D341Med (cell line): ENCODE results near the gene MYLK4.
"Not testable (repeated sequence)": the region's sequence is repeated elsewhere in the genome, so short reads cannot be mapped to it uniquely, and the experiment has no call there.

Source experiments
- DNase-seq: peaks from one replicate; pipeline ENCODE4 v3.0.0; 2012; ENCODE audit warnings: low spot score

MYLK4 gene

GRCh38 chr6:2777249-2777648 lies 26.5 kb upstream of the MYLK4 start:
- DNase-seq, result no peak

- DNase-seq, result no peak
Measured at GRCh38 chr6:2775003-2775402, 24.3 kb upstream of the MYLK4 start.

DNA sequence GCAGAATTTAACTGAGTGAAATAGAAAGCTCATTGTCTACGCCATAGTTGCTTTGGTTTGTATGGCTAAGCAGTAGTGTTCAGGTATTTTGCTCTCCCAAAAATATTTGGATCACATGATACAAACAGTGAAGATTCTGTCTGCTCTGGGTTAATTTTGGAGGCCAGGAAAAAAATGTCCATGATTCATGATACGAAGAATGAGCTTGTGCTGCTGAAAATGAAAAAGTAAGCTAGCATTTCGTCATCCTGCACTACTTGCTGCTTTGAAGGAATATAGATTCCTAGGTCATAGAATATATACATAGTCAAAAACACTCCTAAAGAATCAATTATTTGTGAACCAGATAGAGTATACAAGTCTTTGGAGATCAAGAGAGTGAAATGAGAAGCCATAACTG lies 22.7 kb upstream of the MYLK4 start:
- no peak for DNase-seq

DNA sequence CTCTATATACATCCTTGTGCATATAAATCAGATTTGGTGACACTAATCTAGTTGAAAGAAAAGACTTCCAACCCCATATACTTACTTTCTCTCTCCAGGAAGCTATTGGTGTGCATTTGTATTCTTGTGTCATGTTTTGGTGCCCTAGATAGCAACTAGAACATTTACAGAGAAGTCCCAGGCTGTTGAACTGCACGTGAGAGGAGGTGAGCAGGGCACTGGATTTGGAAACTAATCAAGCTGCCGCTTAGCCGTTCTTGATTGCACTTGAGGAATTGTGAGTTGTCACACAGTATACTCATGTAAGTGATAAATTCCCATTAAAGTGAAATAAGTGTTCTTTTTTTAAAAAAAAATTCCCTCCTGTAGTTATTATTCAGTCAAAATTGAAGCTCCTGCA lies 22.1 kb upstream of the MYLK4 start:
- no peak for DNase-seq

GRCh38 chr6:2771079-2771478 lies 20.4 kb upstream of the MYLK4 start:
- DNase-seq, result no peak

DNA sequence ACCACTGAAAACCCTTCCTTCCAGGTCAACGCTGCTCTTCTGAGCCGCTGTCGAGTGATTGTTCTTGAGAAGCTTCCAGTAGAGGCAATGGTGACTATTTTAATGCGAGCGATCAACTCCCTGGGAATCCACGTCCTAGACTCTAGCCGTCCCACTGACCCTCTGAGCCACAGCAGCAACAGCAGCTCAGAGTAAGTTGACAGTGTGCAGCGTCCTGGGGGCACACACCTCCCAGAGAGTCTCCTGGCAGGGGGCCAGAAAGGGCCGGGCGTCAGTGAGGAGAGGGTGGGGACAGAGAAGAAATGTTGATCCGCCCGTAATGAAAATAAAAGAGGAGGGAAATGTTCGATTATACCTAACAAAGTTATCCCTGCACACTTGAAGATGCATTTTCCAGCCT lies 19.4 kb upstream of the MYLK4 start:
- no peak for DNase-seq

GRCh38 chr6:2768696-2769095 lies 18.0 kb upstream of the MYLK4 start:
- no peak for DNase-seq

- DNase-seq, result no peak
Measured at GRCh38 chr6:2767657-2768524, 17.2 kb upstream of the MYLK4 start.

DNA sequence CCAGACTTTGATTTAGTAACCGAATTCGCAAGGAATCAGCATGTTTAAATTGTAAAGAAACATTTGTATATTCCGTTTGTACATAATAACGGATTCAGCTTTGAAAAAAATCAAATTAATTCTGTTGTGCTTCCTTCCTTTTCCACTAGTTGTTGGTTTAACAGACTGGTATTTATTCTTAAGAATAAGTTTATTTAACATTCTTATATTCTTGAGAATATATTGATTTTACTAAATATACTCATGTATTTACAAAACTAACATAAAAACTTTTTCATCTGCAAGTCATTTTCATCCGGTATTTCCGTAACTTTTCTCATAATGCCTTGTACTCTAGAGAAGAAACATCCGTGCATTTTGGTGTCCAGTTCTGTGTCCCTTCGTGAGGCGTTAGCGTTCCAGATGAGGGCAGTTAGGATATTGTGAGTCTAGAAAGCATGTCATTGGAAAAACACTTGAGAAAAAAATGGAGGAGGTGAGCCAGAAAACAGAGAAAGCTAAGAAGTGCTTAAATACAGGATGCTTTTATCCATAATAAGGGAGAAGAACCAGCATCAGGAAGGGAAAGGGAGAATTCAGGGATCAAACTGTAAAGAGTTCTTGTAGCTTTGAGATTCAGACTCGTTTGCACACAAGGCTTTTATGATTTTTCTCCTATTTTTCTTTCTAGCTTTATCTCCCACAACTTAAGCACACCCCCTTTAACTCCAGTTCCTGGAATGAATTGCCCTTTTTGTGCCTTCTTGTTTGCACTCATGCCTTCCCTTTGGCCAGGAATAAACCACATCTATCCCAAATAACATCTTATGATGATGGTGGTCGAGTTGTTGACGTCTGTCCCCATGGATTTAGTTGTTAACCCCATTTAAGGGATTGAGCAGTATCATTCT lies 16.3 kb upstream of the MYLK4 start:
- no peak for DNase-seq

- DNase-seq, result peak; percentile 86
Measured at GRCh38 chr6:2765896-2766766, 15.4 kb upstream of the MYLK4 start.

GRCh38 chr6:2765166-2765895 lies 14.6 kb upstream of the MYLK4 start, which contains the start of gene WRNIP1:
Gene WRNIP1, plus strand, starts transcription at chr6:2765393. Its CDS starts 230 bp downstream, at chr6:2765623.
- no peak for DNase-seq

- DNase-seq, result peak; percentile 99
Measured at GRCh38 chr6:2764610-2765165, 14.0 kb upstream of the MYLK4 start.

GRCh38 chr6:2763876-2764540 lies 13.3 kb upstream of the MYLK4 start:
- no peak for DNase-seq

DNA sequence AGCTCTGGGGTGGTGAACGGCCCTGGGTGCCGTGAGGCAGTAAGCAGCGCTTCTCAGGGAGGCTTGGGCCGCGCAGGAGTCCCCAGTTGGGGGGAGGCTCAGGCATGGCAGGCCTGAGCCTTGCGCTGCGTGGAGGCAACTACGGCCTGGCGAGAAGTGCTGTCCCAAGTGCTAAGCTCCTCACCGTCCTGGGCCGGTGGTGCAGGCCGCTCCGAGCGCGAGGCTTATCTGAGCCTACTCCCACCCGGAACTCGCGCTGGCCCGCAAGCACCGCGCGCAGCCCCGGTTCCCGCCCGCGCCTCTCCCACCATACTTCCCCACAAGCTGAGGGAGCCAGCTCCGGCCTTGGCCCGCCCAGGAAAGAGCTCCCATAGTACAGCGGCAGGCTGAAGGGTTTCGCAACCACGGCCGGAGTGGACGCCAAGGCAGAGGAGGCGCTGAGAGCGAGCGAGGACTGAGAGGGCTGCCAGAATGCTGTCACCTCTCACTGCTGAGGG lies 12.7 kb upstream of the MYLK4 start:
- no peak for DNase-seq

DNA sequence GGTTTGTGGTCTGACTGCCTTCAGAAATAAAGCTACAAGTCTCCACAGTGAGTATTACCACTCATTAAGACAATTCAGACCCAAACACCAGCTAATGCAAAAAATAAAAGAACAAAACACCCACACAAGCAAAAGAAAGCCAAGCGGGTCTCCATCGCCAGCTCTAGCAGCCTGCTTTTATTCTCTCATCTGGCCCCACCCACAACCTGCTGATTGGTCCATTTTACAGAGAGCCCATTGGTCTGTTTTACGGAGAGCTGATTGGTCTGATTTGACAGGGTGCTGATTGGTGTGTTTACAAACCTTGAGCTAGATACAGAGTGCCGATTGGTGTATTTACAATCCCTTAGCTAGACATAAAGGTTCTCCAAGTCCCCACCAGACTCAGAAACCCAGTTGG lies 12.1 kb upstream of the MYLK4 start:
- DNase-seq, result not testable (repeated sequence)

DNA sequence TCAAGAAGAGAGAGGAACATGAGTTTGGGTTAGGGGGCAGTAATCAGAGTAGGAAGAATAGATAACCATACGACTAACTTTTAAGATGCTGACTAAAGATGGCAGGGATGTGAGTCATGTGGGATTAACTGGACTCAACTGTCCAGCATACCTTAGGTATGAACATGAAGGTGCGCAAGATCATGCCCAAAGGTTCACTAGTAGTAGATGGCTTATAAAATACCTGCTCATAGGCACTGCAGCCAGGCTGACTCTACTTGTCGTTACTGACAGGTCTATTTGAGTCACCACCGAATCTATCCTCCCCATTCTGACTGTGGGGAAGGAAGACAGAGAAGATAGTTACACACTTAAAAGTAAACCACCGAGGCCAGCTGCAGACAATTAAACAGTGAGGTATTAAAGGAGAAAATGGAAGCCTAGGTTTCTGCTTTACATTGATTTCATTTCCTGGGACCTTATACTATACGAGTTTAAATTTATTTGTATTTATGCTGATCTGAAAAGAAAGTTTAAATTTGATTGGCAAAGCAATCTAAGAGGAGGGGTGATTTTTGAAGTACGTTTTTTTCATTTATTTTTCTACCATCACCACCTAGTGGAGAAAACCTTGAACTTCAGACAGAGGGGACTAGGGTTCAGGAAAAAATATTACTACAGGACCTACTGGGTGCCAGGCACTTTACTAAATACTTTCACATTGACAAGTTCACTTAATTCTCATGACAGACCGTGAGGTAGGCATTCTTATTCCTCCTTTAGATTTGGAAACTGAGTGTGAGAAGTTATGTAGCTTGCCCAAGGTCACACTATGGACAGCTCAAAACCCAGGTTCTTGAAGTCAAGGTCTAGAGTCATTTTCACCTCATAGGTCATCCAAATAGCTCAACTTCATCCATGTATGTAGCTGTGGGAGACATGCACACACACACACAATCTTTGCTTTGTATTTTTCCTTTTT lies 10.4 kb upstream of the MYLK4 start:
- DNase-seq, result no peak

DNA sequence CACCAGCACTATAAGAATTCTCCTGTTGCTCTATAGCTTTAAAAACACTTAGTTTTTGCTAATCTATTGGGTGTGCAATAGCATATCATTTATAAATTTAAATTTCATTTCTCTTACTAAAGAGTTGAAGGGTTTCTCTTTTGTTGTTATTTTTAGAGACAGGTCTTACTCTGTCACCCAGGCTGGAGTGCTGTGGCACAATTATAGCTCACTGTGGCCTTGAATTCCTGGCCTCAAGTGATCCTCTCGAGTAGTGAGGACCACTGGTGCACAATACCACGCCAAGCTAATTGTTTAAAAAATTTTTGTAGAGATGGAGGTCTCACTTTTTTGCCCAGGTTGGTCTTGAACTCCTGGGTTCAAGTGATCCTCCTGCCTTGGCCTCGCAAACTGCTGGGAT lies 8.3 kb upstream of the MYLK4 start:
- no peak for DNase-seq

GRCh38 chr6:2756687-2757224 lies 6.0 kb upstream of the MYLK4 start:
- no peak for DNase-seq

DNA sequence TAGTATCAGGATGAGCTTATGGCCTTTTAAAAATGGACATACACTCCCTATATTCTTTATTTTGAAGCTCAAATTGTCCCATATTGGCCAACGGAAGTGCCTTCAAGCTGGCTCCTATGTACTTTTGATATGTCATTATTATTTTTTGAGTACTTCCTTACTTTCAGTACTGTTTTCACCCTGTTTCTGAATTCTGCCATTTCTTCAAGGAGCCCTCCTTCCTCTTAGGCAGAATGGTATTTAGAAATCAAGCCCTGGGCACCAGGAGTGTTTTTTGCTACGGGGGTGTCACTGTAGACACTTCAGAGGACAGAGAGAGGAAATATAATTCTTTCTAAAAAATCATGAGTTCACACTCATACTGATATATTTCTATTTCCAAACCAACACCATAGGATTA lies 5.5 kb upstream of the MYLK4 start:
- DNase-seq, result no peak
